ENCODE data around the gene TUBGCP6.

Gene TUBGCP6

GRCh38 chr22:50250249-50250554 lies 5.4 kb upstream of the TUBGCP6 start:
- H3K4me3 ChIP-seq (ENCODE audit: low read depth, low read length) = peak overlapping the region; percentile 74
- in situ Hi-C loops (cut with HindIII; ENCODE audit: low sequenced_read_pairs) = no loop called here
- TF ChIP-seq CTCF (IDR thresholded peaks at IDR 0.05; ENCODE audit: low read depth, low read length) = no peak
- no peak for DNase-seq (ENCODE audit: low read depth, low spot score)

- peak overlapping the region; percentile 74 for H3K4me3 ChIP-seq (ENCODE audit: low read depth, low read length)
- no peak for TF ChIP-seq CTCF (IDR thresholded peaks at IDR 0.05; ENCODE audit: low read depth, low read length)
- no peak for DNase-seq (ENCODE audit: low read depth, low spot score)
- in situ Hi-C loops (cut with HindIII; ENCODE audit: low sequenced_read_pairs) = no loop called here
Measured at GRCh38 chr22:50249341-50250248, 4.8 kb upstream of the TUBGCP6 start.

GRCh38 chr22:50248196-50249081 lies 3.6 kb upstream of the TUBGCP6 start:
- no peak for DNase-seq (ENCODE audit: low read depth, low spot score)
- TF ChIP-seq CTCF (IDR thresholded peaks at IDR 0.05; ENCODE audit: low read depth, low read length) = no peak
- in situ Hi-C loops (cut with HindIII; ENCODE audit: low sequenced_read_pairs) = no loop called here
- H3K4me3 ChIP-seq (ENCODE audit: low read depth, low read length) = no peak overlapping the region

GRCh38 chr22:50247748-50248147 lies 2.9 kb upstream of the TUBGCP6 start:
- H3K4me3 ChIP-seq (ENCODE audit: low read depth, low read length) = no peak overlapping the region
- in situ Hi-C loops (cut with HindIII; ENCODE audit: low sequenced_read_pairs) = no loop called here
- TF ChIP-seq CTCF (IDR thresholded peaks at IDR 0.05; ENCODE audit: low read depth, low read length) = no peak
- DNase-seq (ENCODE audit: low read depth, low spot score) = peak; percentile 56

GRCh38 chr22:50246242-50247175 lies 1.7 kb upstream of the TUBGCP6 start:
- TF ChIP-seq CTCF (IDR thresholded peaks at IDR 0.05; ENCODE audit: low read depth, low read length) = no peak
- H3K4me3 ChIP-seq (ENCODE audit: low read depth, low read length) = no peak overlapping the region
- DNase-seq (ENCODE audit: low read depth, low spot score) = no peak
- in situ Hi-C loops (cut with HindIII; ENCODE audit: low sequenced_read_pairs) = no loop called here
